Tibial nerve (tissue), 4 donors: Measurements from ENCODE around the gene UBE2E2.

Source experiments
- CTCF ChIP-seq, 5 experiments: fragments of 200-600 bp in 3 of 5; fragments of 450-650 bp in 2 of 5; sonication (generic) in 3 of 5; IDR thresholded peaks; one replicate each; pipeline ENCODE4 v1.5.1; 2016 to 2019; ENCODE audit warnings: antibody characterized with exemption in 5 of 5, mild to moderate bottlenecking in 3 of 5, moderate library complexity in 2 of 5
- EP300 ChIP-seq, 2 donors: sonication (generic); formaldehyde crosslinking; IDR thresholded peaks; one replicate each; pipeline ENCODE4 v1.6.1; 2017; ENCODE audit warnings: antibody characterized with exemption in 2 of 2, mild to moderate bottlenecking in 1 of 2
- POLR2A ChIP-seq, 2 donors: fragments of 450-650 bp; IDR thresholded peaks; one replicate each; pipeline ENCODE4 v1.6.1; 2017; ENCODE audit warnings: antibody characterized with exemption in 2 of 2, mild to moderate bottlenecking in 2 of 2, moderate library complexity in 2 of 2

DNA sequence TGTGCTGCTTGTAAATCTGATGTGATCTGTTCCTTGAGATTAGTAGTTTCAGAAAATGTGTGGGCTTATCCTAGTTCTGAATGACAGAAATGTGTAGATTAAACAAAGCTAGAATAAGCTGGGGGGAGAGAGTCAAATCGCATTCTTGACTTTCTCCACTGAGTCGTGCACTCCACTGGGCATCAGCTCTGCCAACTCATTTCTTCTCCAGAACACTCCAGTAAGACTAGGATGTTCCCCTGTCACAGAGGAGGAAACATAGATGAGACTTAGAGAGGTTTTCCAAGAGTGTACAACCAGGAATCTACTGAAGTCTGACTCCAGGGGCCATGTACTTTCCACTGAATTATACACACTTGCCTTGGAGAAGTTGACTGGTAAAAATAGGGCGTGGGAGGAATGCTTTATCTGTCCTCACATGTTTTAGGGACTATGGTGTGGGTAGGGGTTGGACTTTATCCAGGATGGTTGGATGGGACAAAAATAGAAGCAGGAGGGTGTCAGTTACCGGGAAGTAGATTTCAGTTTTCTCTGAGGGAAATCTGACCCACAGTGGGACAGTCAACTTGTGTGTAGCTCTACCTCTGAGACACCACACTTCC is 298.2 kb downstream of the UBE2E2 start:
- TF ChIP-seq CTCF (IDR thresholded peaks at IDR 0.05) (no peak), POLR2A (IDR thresholded peaks at IDR 0.05) (no peak), EP300 (IDR thresholded peaks at IDR 0.05) (no peak)
